HTERT RPE-1 (cell line): ENCODE results near the gene CTXND1.
"Not testable (repeated sequence)": the region's sequence is repeated elsewhere in the genome, so short reads cannot be mapped to it uniquely, and the experiment has no call there.

Experiments used
- in situ Hi-C: fragments of 300-500 bp; cut with MboI; formaldehyde crosslinking; loops from 4 replicates; pipeline ENCODE4 v1.14.3; 2020; ENCODE audit warnings: low sequenced_read_pairs

CTXND1 gene

DNA sequence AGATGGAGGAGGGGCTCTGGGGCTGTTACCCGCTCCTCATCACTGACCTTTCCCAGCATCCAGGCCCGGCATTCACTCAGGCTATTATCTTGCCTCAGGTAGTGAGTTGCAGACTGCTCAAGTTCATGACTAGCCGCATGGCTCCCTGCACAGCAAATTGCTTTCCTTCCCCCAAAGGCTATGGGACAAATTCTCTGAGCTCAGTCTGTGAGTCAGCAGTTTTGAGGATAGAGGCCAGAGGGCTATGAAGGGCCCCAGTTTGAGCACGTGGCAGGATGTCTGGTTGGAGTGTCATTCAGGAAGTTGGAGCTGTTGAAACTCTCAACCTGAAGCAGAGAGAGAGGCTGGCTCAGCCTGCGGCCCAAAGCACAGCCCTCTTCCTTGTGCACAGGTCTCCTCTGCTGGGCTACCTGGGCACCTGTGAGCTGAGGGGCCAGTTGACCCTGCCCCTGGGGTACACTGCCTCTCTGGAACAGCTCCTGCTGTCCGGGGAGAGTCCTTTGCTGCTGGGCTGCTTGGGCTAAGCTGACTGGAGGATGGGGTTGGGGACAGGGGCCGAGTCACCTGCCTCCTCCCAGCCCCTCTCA is 91.3 kb downstream of the CTXND1 start:
- in situ Hi-C loops, result no loop called here

DNA sequence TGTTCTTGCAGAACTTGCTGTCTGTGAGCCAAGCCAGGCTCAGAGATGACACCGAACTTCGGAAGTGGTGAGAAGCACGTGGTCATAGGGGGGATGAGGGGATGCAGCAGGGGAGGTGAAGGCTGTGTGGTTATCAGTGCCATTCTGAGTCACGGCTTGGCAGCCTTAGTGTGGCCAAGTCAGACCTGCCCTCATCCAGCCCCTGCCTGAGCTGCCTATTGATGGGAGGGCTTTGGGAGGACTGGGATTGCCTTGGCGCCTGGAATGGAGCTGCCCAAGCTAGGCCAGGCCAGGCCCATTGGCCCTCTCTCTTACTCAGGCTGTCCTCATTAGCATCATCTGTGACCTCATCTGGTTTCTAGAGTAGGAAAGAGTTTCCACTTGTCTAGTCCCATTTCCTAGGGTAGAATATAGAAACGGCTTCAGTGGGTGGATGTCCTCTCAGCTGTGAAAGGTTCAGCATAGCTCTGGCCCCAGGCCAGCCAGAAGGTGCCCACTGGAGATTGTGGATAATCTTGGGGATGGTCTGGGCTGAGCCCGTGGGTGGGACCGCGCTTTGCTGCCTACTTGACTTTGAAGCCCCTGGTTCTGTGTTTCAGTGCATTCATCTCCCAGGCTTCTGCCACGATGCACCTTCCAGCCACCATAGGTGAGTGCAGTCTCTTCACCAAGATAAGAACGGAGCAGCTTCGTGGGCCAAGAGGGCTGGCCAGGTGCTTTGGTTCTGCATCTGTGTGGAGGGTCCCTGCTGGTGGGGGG is 92.0 kb downstream of the CTXND1 start:
- in situ Hi-C loops, result no loop called here

DNA sequence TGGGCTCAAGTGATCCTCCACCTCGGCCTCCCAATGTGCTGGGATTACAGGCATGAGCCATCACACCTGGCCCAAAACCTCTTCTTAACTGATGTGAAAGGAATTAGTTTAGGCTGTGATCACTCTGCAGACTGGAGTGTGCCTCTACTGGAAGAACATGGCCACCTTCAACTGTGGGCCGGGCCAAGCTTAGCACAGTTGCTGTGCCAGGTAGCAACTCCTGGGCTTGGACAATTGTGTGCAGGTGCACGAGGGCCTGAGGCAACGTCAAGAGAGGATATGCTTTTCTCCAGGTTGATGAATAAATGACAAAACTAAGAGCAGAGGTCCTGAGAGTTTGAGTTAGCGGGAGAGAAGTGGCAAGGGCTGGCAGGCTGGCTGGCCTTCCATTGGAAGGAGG is 92.7 kb downstream of the CTXND1 start:
- in situ Hi-C loops, result no loop called here

DNA sequence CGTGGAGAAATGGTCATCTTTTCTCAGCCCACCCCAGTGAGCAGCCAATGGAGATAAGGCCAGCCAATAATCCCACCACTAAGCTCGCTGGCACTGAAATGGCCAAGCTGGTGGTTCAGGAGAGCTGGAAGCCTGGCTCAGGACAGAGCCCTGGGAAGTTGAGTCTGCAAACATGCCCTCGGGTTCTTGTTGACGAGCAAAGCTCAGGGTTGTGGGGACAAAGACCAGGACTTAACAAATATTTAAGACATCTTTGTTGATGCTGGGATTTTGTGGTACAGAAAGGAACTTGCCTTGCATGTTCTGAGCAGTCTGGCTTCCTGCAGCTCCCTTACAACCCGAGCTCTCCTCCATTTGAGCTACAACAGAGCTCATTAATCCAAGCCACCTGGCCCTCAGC is 94.8 kb downstream of the CTXND1 start:
- in situ Hi-C loops, result no loop called here

DNA sequence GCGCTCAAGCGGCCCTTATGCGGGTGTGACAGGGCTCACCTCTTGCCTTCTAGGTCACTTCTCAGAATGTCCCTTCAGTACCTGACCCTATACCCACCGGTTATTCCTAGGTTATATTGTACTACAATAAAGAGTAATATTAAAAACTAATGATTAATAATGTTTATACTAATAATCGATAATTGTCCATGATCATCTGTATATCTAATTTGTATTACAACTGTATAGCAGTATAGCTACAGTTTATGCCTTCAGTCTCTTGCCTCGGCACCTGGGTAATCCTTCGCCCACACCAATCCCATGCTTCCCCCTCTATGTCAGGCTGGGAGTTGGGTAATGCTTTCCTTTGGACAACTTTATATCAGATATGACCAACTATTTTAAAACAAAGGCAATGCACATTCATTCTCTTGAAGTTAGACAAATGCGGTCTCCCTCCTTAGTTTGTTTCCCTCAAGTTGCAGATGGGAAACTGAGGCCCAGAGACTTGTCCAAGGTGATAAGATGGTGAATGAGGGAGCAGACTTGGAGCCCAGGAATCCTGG is 95.8 kb downstream of the CTXND1 start:
- in situ Hi-C loops, result no loop called here

DNA sequence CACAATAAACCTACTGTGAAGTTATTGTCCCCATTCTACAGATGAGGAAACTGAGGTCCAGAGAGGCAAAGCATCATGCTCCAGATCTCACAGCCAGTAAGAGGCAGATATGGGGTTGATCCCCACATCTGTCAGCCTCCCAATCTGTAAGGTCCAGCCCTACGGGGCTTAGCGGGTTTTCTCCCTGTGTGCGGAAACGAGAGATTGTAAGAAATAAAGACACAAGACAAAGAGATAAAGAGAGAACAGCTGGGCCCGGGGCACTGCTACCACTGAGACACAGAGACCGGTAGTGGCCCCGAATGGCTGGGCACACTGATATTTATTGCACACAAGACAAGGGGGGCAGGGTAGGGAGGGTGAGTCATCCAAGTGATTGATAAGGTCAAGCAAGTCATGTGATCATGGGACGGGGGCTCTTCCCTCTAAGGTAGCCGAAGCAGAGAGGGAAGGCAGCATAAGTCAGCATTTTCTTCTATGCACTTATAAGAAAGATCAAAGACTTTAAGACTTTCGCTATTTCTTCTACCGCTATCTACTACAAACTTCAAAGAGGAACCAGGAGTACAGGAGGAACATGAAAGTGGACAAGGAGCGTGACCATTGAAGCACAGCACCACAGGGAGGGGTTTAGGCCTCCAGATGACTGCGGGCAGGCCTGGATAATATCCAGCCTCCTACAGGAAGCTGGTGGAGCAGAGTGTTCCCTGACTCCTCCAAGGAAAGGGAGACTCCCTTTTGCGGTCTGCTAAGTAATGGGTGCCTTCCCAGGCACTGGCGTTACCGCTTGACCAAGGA is 96.4 kb downstream of the CTXND1 start:
- in situ Hi-C loops, result not testable (repeated sequence)

DNA sequence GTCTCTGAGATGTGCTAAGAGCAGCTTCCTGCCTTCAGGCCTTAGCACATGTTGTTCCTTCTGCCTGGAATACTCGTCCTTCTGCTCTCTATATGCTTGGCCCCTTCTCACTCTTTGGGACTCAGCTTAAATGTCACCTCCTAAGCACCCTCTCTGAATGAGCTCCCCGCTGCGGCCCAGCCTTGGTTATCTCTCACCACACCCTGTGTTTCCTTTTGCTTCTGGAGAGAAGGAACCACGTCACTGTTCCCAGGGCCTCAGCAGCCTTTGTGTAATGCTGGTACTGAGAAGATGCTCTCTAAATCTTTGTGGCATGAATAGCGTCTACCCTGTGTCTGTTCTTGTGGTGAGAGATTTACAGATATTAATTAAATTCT is 97.0 kb downstream of the CTXND1 start:
- in situ Hi-C loops, result no loop called here

DNA sequence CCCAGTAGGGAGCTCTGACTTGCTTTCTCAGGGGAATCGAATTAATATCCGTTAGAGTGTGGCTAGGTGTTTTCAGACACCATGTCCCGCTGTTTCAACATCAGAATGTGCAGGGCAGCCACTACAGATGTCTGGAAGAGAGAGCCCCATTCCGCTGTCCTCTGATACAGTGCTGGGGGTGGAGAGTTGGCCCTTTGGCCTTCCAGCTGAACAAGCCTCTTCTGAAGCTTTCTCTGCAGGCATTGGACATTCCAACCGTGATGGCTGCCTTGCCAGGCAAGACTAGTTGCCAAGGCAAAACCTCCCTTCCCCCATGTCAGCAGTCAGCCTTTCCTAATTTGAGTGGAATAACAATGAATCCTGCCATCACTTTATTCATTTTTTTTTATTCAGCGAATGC is 97.7 kb downstream of the CTXND1 start:
- in situ Hi-C loops, result no loop called here

DNA sequence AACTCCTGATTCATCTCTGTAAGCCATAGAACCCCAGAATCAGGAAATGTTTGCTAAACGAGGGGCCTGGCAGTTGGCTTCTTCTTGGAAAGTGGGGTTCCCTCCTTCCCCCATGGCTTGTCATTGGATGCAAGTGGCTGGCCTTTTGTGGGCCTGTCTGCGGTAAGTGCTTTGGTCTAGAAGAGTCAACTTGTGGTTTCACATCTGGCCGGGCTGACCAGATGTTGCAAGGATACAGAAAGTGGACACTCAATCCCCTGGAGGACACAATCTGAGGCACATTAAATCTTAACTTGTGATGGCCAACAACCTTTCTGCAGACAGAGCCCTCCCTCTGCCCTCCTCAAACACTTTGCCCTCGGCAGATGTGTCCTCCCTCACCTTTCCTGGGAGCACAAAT is 98.1 kb downstream of the CTXND1 start:
- in situ Hi-C loops, result no loop called here

DNA sequence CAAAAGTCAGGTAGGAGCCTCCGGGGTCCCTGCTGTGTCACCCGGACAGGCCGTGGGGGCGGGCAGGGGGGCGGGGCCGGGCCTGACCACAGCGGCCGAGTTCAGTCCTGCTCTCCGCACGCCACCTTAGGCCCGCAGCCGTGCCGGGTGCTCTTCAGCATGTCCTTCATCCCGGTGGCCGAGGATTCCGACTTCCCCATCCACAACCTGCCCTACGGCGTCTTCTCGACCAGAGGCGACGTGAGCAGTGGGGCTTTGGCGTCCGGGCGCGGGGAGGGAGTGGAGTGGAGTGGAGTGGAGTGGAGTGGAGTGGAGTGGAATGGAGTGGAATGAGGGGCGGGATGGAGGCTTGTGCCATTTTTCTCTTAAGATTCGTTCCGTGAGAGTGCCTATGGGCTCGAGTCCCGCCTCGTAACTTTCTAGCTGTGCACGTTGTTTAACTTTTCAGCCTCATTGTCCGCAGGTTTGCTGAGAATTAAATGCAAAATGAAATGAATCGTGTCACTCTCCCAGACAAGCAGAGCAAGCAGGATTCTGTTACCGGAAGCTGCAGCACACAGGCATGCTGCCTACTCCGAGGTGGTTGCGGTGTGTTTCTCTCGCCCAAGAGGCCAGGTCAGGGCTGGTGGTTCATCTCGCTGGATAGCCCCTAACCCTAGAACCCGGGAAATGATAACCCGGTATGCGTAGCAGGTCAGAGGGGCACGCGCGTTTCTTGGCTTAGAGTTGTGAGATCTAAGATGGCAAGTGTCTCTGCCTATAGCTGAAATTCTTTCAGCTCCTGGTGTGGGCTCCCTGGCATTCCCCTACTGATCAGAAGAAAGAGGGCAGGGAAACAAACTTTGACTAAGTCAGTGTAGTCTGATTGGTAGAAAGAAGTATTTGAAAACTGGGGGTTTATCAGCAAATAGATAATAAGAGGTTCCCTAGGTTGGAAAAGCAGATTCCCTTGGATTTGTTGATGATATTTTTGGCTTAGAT is 98.8 kb downstream of the CTXND1 start, which contains the start of gene FAH:
Gene FAH (plus strand): TSS at position 104 of the 981 bp plus-strand sequence. CDS start 56 bp downstream, at position 160.
- in situ Hi-C loops, result no loop called here

DNA sequence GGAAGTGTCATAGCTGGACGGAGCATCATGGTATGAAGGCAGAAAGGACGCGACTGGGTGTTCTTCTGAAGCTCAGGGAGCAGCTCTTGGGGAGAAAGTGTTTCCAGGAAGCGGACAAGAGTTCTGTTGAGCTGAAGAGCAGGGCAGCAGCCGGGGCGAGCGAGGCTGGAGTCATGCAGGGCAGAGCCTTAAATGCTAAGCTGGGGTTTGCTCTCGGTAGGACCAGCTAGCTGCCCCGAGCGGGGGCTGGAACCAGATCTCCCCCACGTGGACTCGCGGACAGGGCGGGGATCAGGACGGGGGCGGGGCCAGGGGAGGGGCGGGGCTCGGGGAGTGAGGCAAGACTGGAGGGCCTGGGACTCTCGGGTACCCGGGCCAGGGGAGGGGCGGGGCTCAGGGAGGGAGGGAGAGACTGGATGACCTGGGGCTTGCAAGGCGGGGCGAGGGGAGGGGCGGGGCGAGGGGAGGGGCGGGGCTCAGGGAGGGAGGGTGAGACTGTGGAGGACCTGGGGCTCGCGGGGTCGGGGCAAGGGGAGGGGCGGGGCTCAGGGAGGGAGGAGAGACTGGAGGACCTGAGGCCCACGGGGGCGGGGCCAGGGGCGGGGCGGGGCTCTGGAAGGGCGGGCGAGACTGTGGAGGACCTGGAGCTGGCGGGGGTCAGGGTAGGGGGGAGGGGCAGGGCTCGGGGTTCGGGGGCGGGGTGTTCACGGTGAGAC is 99.7 kb downstream of the CTXND1 start:
- in situ Hi-C loops, result no loop called here

DNA sequence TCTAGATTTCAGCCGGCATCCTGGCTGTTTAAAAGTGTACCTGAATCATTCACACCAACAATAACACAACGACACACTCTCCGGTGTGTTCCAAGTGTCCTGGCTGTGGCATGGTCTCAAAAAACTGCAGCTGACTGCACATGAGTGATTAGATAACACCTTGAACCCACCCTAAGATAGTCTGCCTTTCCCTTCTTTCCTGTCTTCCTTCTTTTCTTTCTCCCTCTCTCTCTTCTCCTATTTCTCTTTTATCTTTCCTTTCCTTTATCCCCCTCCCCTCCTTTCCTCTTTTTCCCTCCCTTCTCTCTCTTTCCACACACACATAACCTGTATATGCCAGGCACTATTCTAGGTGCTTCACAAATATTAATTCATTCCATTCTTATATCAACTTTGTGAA is 100.4 kb downstream of the CTXND1 start:
- in situ Hi-C loops, result no loop called here

DNA sequence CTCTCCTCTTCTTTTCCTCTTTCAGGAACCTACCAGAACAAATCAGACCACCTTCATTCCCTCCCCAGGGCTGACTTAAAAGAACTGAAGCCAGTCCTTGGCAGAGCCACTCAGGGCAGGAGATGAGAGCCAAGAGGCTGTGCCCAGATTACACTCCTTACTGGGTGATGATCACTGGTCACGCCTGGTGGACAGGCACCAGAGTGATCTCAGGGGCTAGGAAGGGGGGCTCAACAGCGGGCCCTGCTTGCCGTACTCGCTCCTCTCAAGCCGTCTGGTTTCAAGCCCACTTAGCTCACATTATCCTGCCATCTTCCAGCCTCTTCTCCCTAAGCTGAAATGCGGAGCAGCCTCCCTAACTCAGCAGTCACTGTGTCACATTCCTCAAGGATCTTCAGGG is 100.9 kb downstream of the CTXND1 start:
- in situ Hi-C loops, result no loop called here
